Mucosa of rectum (tissue), 2 donors: ENCODE measurements around the gene SEMA3C.

Source experiments
- H3K27ac ChIP-seq, 2 donors: one replicate each; pipeline ENCODE4 v1.7.0; 2013; ENCODE audit warnings: inconsistent platforms in 2 of 2, low read depth in 2 of 2, low read length in 2 of 2
- H3K27me3 ChIP-seq, 2 donors: one replicate each; pipeline ENCODE4 v1.7.0; 2013; ENCODE audit warnings: low read length in 2 of 2; ENCODE audit not compliant: control insufficient read depth in 2 of 2, insufficient read depth in 2 of 2
- H3K36me3 ChIP-seq, 2 donors: one replicate each; pipeline ENCODE4 v1.7.0; 2013; ENCODE audit warnings: low read length in 2 of 2; ENCODE audit not compliant: control insufficient read depth in 2 of 2, insufficient read depth in 2 of 2
- H3K4me1 ChIP-seq, 2 donors: one replicate each; pipeline ENCODE4 v1.7.0; 2013; ENCODE audit warnings: low read length in 2 of 2, mild to moderate bottlenecking in 1 of 2; ENCODE audit not compliant: control insufficient read depth in 2 of 2, insufficient read depth in 2 of 2
- H3K4me3 ChIP-seq, 2 donors: one replicate each; pipeline ENCODE4 v1.7.0; 2013; ENCODE audit warnings: low read length in 2 of 2
- H3K9ac ChIP-seq, 2 donors: one replicate each; pipeline ENCODE4 v1.7.0; 2013; ENCODE audit warnings: low read length in 2 of 2, low read depth in 1 of 2, mild to moderate bottlenecking in 1 of 2
- H3K9me3 ChIP-seq, 2 donors: one replicate each; pipeline ENCODE4 v1.7.0; 2013; ENCODE audit warnings: low read length in 2 of 2; ENCODE audit not compliant: control insufficient read depth in 2 of 2
- donor health status: healthy.
- donor health status: Normal muscosa, but diverticular disease.

Gene SEMA3C

DNA sequence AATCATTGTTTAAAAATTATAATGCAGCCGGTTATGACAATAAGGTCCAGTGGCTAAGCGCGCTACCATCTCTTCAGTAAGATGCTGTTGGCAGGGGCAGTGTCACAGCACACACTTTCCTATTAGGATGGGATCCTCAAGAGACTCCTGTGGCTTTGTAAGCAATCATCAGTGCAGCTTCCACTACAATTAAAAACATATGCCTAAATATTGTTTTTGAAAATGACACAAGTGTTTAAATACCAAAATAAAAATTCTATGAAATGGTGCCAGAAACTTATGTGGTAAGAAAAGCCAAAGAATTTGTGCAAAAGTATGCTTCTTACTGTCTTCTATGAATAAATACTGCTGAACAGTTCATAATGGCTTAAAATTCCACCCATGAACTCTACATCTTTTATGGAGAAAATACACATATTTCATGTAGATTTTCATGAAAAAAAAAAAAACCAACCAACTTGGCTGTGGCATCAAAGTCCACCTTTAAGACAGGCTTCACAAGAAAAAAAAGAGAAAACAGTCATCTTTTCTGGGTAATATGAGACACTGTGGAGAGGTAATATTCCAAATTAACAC, 132.8 kb downstream of the SEMA3C start:
- Histone ChIP-seq H3K27ac (no peak overlapping the region), H3K4me1 (no peaks in the 10 kb centered on the region), H3K36me3 (peaks cover 0 to 10% of the 10 kb centered on the region in 2 donors), H3K9ac (no peak overlapping the region), H3K27me3 (no peaks in the 10 kb centered on the region), H3K9me3 (no peaks in the 10 kb centered on the region), H3K4me3 (no peak overlapping the region)

DNA sequence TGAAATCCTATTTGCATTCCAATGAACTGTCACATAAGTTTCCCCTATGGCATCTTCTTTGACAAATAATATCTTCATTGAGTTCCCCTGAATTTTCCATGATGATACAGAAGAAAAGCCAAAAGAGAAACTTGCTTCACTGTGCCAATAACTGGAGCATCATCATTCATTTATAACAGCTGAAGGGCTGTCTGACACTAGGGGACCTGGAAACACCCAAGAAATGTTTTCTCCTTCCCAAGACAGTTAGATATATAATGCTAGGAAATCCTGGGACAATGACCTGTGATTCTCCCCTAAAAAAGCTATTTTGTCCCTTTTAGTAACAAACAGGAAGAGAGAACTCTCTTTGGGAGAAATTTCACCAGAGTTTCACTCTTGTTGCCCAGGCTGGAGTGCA, 133.6 kb downstream of the SEMA3C start:
- peaks cover 0 to 10% of the 10 kb centered on the region in 2 donors for H3K36me3 ChIP-seq
- H3K27ac ChIP-seq = no peak overlapping the region
- no peaks in the 10 kb centered on the region for H3K27me3 ChIP-seq
- H3K9ac ChIP-seq = no peak overlapping the region
- H3K4me1 ChIP-seq = no peaks in the 10 kb centered on the region
- no peaks in the 10 kb centered on the region for H3K9me3 ChIP-seq
- no peak overlapping the region for H3K4me3 ChIP-seq

DNA sequence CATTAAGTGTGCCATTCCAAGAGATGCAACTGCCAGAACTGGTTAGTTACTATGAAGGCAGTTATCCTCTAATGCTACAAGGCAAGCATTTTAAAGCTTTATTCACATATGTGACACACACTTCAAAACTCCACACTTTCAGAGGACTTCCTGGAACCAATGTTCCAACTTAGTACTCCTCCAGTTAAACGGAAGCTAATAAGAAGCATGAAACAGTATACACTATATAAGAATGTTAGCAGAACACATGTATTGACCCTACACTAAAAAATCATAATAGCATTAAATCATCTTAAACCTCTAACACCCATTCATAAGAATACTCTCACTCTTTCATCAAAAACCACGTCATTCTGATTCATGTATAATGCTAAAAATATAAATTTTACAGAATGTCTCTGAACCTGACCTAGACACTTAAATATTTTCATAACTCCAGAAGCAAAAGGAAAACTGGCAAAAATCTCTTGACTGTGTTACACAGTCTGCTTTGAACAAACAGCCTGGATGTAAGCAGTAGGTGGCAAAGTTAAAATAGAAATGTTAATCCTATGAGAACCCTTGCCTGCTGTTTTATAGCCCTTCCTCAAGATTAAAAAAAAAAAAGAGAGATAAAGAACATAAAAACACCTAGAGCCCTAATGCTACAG, 135.0 kb downstream of the SEMA3C start:
- H3K4me3 ChIP-seq = no peak overlapping the region
- no peak overlapping the region for H3K9ac ChIP-seq
- H3K27ac ChIP-seq = no peak overlapping the region
- peaks cover 0 to 5% of the 10 kb centered on the region in 2 donors for H3K36me3 ChIP-seq
- no peaks in the 10 kb centered on the region for H3K4me1 ChIP-seq
- H3K27me3 ChIP-seq = no peaks in the 10 kb centered on the region
- H3K9me3 ChIP-seq = no peaks in the 10 kb centered on the region

DNA sequence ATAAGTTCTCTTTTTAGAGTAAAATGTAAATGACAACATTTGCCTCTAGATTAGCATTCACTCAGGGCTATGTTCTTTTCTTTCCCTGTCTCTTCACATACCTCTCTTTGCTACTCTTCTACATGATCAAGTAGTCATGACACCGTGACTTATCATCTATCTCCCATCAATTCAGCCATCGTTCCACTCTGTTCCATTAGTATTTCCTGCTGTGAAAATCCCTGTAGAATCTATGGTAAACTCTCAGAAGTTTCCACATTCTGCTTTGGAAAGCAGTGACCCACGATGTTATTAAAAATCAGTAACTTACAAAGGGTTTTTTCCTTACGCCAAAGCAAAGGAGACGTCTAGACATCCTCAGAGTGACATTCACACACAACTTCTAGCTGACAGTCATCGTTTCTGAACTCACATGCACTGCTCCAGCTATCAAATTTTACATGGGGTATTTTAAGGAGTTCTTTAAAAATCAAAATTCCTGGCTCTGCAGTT, 135.6 kb downstream of the SEMA3C start:
- Histone ChIP-seq H3K9me3 (no peaks in the 10 kb centered on the region), H3K27me3 (no peaks in the 10 kb centered on the region), H3K9ac (no peak overlapping the region), H3K36me3 (peaks cover 0 to 3% of the 10 kb centered on the region in 2 donors), H3K4me3 (no peak overlapping the region), H3K27ac (no peak overlapping the region), H3K4me1 (no peaks in the 10 kb centered on the region)

DNA sequence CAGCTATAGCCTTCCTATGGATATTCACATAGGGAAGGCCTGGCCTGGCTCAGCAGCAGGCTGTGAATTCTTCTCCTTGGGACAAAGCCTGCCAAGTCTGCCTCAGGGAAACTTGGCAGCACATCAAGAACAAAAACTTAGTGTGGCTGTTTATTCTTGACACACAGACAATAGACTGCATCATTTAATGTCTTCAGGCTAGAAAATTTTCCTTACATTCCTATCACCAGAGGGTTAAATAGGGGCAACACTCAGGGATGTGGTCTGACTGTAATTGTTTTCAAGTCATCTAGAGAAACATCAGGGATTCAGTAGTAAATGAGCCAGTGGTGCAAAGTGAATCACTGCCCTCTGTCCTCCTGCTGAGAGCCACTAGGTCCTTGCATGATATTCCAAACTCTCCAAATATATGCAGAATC, 137.3 kb downstream of the SEMA3C start:
- Histone ChIP-seq H3K27ac (no peak overlapping the region), H3K4me3 (no peak overlapping the region), H3K4me1 (no peaks in the 10 kb centered on the region), H3K9me3 (no peaks in the 10 kb centered on the region), H3K27me3 (no peaks in the 10 kb centered on the region), H3K9ac (no peak overlapping the region), H3K36me3 (no peaks in the 10 kb centered on the region)

DNA sequence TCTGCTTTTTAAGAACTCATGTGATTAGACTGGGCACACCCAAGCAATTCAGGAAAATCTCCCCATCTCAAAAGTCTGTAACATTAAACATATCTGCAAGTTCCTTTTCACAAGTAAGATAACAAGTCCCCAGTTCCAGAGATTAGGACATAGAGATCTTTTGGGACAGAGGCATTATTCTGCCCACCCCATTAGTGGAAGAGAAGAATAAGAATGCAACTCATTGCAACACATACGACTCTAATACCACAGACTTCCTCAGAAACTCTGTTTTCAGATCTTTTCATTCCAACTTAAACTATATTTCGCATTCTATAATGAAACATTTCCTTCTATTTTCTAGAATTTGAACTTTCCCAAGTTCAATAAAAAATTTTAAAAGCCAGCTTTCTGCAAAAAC, 137.7 kb downstream of the SEMA3C start:
- H3K36me3 ChIP-seq = no peaks in the 10 kb centered on the region
- H3K4me1 ChIP-seq = no peaks in the 10 kb centered on the region
- H3K27me3 ChIP-seq = no peaks in the 10 kb centered on the region
- no peak overlapping the region for H3K27ac ChIP-seq
- H3K9ac ChIP-seq = no peak overlapping the region
- no peaks in the 10 kb centered on the region for H3K9me3 ChIP-seq
- no peak overlapping the region for H3K4me3 ChIP-seq

DNA sequence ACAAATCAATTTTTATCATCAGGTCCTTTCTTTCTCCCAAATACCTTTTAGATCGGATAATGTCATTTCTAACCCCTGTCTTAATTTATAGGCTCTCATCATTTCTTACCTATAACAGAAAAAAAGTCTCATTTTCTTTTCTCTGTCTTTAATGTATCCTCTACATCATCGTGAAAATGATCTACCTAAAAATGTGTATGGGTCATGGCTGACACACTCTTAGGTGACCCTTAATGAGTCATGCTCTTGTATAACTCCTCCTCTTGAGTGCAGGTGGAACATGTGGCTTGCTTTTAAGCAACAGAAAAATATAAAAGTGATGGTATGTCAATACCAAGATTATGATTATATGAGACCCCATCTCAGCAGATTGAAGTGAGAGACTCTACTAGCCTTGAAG, 139.4 kb downstream of the SEMA3C start:
- Histone ChIP-seq H3K4me3 (no peak overlapping the region), H3K4me1 (no peaks in the 10 kb centered on the region)

DNA sequence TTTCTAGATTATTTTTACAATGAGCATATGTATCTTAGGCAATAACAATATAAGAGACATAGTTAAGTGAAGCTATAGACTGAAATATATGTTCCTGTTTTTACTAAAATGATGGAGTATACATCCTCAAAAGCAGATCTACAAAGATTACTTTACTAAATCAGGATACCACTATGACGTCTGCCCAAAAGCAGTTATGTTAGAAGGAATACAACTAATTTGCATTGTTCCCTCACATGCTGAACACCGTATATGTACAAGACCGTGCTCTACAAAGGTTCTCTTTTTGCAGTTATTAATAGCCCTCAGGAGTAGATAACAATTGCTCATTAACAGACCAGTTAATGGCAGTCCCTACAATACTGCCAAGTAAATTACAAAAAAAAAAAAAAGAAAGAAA, 143.0 kb downstream of the SEMA3C start:
- no peaks in the 10 kb centered on the region for H3K36me3 ChIP-seq
- no peak overlapping the region for H3K27ac ChIP-seq
- no peaks in the 10 kb centered on the region for H3K9me3 ChIP-seq
- no peak overlapping the region for H3K4me3 ChIP-seq
- no peaks in the 10 kb centered on the region for H3K27me3 ChIP-seq
- H3K9ac ChIP-seq = no peak overlapping the region
- no peaks in the 10 kb centered on the region for H3K4me1 ChIP-seq

More for the DNA sequence above, 139.4 kb downstream of the SEMA3C start:
- H3K27me3 ChIP-seq = no peaks in the 10 kb centered on the region
- H3K36me3 ChIP-seq = no peaks in the 10 kb centered on the region
- H3K9me3 ChIP-seq = no peaks in the 10 kb centered on the region
- no peak overlapping the region for H3K9ac ChIP-seq
- no peak overlapping the region for H3K27ac ChIP-seq

DNA sequence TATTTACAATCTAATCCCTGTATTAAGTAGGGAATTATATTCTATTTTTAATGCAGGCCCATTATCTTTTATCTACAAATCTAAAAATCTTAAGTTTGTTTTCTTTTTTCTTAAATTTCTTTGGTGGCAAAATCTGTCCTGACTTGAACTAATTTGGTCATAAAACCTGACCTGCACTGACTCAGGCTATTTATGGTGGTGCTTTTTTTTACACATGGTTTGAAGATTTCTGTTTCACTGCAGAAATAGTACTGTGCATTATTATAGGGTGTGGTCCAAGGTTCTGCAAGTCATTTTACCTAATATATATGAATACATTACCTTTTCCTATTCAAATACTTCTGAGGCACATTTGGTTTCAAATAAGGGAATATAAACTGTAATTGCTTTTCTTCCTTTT, 143.4 kb downstream of the SEMA3C start:
- no peak overlapping the region for H3K4me3 ChIP-seq
- H3K4me1 ChIP-seq = no peaks in the 10 kb centered on the region
- no peaks in the 10 kb centered on the region for H3K36me3 ChIP-seq
- no peak overlapping the region for H3K9ac ChIP-seq
- H3K9me3 ChIP-seq = no peaks in the 10 kb centered on the region
- no peaks in the 10 kb centered on the region for H3K27me3 ChIP-seq
- H3K27ac ChIP-seq = no peak overlapping the region

DNA sequence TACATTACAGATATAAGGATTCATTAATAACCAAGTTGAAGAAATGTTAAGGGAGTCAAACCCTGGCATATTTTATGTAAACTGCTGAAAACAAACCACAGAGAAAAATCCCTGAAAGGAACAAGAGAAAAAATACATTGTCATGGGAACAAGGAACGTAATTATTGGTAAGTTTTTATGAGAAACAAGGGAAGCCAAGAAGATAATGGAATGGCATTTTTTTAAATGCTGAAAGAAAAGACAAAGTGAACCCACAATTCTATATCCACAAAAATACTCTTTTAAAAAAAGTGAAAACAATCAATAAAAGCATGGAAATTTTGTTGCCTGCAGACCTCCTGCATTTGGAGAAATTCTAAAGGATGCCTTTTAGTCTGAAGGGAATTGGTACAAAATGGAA, 144.0 kb downstream of the SEMA3C start:
- Histone ChIP-seq H3K27me3 (no peaks in the 10 kb centered on the region), H3K9me3 (no peaks in the 10 kb centered on the region), H3K4me3 (no peak overlapping the region), H3K27ac (no peak overlapping the region), H3K9ac (no peak overlapping the region), H3K36me3 (no peaks in the 10 kb centered on the region), H3K4me1 (no peaks in the 10 kb centered on the region)
